Esophagus squamous epithelium (tissue), 5 donors: ENCODE data around the gene CYLD. TPM values are rescaled to one million over a fixed set of nuclear protein-coding genes. Genes with fewer than 3 reads are reported as not detected.

Experiments
- DNase-seq: peaks from one replicate; lab custom pipeline; 2025; lab: John Stamatoyannopoulos, UW
- H3K27ac ChIP-seq, 4 donors: fragments of 200-600 bp; sonication (generic); one replicate each; pipeline ENCODE4 v1.5.1; 2016 to 2019; ENCODE audit warnings: mild to moderate bottlenecking in 1 of 4
- H3K27me3 ChIP-seq, 4 donors: fragments of 200-600 bp; sonication (generic); 1 replicate in 3 of 4; 2 replicates in 1 of 4; pipeline versions ENCODE4 v1.5.1 to v1.6.0; 2017 to 2021; ENCODE audit warnings: antibody characterized with exemption in 1 of 4
- H3K36me3 ChIP-seq, 3 donors: fragments of 200-600 bp; sonication (generic); one replicate each; pipeline ENCODE4 v1.5.1; 2016 to 2019
- H3K4me1 ChIP-seq, 3 donors: fragments of 200-600 bp; sonication (generic); one replicate each; pipeline ENCODE4 v1.5.1; 2017 to 2019
- H3K4me3 ChIP-seq, 4 donors: fragments of 200-600 bp; sonication (generic); 1 replicate in 3 of 4; 2 replicates in 1 of 4; pipeline ENCODE4 v1.5.1; 2016 to 2019; ENCODE audit warnings: mild to moderate bottlenecking in 2 of 4, moderate library complexity in 1 of 4
- H3K9me3 ChIP-seq, 3 donors: fragments of 200-600 bp; sonication (generic); one replicate each; pipeline ENCODE4 v1.5.1; 2016 to 2019
- POLR2A ChIP-seq, 4 donors: fragments of 450-650 bp; IDR thresholded peaks; one replicate each; pipeline ENCODE4 v1.6.1; 2017; ENCODE audit warnings: antibody characterized with exemption in 4 of 4, mild to moderate bottlenecking in 4 of 4, moderate library complexity in 3 of 4
- WGBS, 2 donors: methylation state at CpG; one replicate each; pipeline ENCODE4 v1.1.5; 2018; 5-methylcytosine and 5-hydroxymethylcytosine counted together
- intact Hi-C: fragments of 100-400 bp; cut with DNase I; formaldehyde crosslinking; loops from one replicate; pipeline ENCODE4 v1.15.0; 2022
- total RNA-seq, 4 donors: library from RNA; depleted of rRNA; stranded (reverse); fragments of >200 nt; gene quantifications; one replicate each; pipeline ENCODE4 v1.1.0, GENCODE V29; 2016
- TF ChIP-seq, protein P1 (sequence below), 6 experiments: fragments of 450-650 bp in 4 of 6; fragments of 200-600 bp in 2 of 6; sonication (generic) in 2 of 6; IDR thresholded peaks; one replicate each; pipeline ENCODE4 v1.5.1; 2016 to 2019; ENCODE audit warnings: antibody characterized with exemption in 6 of 6, mild to moderate bottlenecking in 4 of 6, moderate library complexity in 4 of 6
- donor health status: DM: yes; HTN: yes; CAD: no.

Gene CYLD
- total RNA-seq, 4 donors from 2014 or later: 22.6 to 45.9 (median 36.0) TPM

GRCh38 chr16:50806099-50807062 lies 64.5 kb downstream of the CYLD start:
- no peak for TF ChIP-seq POLR2A (IDR thresholded peaks at IDR 0.05)
- TF ChIP-seq, protein P1, sequence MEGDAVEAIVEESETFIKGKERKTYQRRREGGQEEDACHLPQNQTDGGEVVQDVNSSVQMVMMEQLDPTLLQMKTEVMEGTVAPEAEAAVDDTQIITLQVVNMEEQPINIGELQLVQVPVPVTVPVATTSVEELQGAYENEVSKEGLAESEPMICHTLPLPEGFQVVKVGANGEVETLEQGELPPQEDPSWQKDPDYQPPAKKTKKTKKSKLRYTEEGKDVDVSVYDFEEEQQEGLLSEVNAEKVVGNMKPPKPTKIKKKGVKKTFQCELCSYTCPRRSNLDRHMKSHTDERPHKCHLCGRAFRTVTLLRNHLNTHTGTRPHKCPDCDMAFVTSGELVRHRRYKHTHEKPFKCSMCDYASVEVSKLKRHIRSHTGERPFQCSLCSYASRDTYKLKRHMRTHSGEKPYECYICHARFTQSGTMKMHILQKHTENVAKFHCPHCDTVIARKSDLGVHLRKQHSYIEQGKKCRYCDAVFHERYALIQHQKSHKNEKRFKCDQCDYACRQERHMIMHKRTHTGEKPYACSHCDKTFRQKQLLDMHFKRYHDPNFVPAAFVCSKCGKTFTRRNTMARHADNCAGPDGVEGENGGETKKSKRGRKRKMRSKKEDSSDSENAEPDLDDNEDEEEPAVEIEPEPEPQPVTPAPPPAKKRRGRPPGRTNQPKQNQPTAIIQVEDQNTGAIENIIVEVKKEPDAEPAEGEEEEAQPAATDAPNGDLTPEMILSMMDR (IDR thresholded peaks at IDR 0.05): peak; percentile 89 to 98 (median 94)
- H3K27ac ChIP-seq: peak overlapping the region in 3 of 4 donors; percentile 64 to 84 (median 78)
- H3K9me3 ChIP-seq: no peaks in the 10 kb centered on the region
- intact Hi-C loops: loop anchor here (5.0 to 10.0 kb wide), 2 partner anchors 139 to 442 kb away; partner anchors contain the start of gene BRD7
- peaks cover 0 to 13% (median 6%) of the 10 kb centered on the region in 3 donors for H3K4me1 ChIP-seq
- H3K27me3 ChIP-seq: no peaks in the 10 kb centered on the region
- H3K4me3 ChIP-seq: peak overlapping the region; percentile 11 to 62 (median 38)
- 7 to 9% methylated on average over 21 to 23 of the region's 26 CpGs for WGBS, 2 donors
- peaks cover 0 to 5% (median 0%) of the 10 kb centered on the region in 3 donors for H3K36me3 ChIP-seq
- DNase-seq: peak; percentile 19

DNA sequence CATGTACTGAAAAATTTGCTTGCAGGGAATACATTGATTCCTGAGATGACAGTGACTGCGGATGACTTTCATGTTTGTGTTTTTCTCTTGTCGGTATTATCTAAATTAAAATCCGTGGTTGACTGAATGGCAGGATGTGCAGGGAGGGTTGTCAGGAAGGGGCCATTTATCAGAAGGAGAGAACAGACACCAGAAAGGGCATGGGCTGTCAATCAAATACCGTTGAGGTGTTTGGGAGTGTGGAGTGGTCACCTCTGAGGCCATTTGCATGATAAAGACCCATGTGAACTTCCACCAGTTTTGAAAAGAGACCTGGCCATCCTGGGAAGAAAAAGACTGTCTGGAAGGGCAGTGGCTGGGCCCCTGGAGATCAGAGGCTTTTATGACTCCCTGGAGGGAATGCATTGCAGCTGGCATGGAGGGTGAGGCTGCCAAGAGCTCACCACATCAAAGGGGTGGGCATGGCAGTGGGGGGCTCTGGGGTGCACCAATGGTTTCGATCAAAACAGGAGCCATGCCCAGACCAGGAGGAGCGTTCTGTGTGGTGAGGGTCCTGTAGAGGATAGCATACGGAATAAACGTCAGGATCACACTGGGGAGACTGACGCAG lies 67.1 kb downstream of the CYLD start:
- H3K9me3 ChIP-seq: no peaks in the 10 kb centered on the region
- no peak for DNase-seq
- no peak overlapping the region for H3K27ac ChIP-seq
- WGBS, 2 donors: 66 to 68% methylated on average over 9 of the region's 9 CpGs
- no peak for TF ChIP-seq POLR2A (IDR thresholded peaks at IDR 0.05)
- TF ChIP-seq, protein P1 (IDR thresholded peaks at IDR 0.05): no peak
- peaks cover 0 to 13% (median 6%) of the 10 kb centered on the region in 3 donors for H3K4me1 ChIP-seq
- no peak overlapping the region for H3K4me3 ChIP-seq
- H3K36me3 ChIP-seq: no peaks in the 10 kb centered on the region
- intact Hi-C loops: loop anchor here (5.0 to 10.0 kb wide), 2 partner anchors 142 to 444 kb away; partner anchors contain the start of gene BRD7
- H3K27me3 ChIP-seq: no peaks in the 10 kb centered on the region

- no peak for DNase-seq
- Histone ChIP-seq H3K27ac (no peak overlapping the region), H3K36me3 (no peaks in the 10 kb centered on the region), H3K27me3 (no peaks in the 10 kb centered on the region), H3K4me3 (no peak overlapping the region), H3K4me1 (peaks cover 0 to 13% (median 6%) of the 10 kb centered on the region in 3 donors), H3K9me3 (no peaks in the 10 kb centered on the region)
- TF ChIP-seq POLR2A (IDR thresholded peaks at IDR 0.05): no peak
- TF ChIP-seq, protein P1 (IDR thresholded peaks at IDR 0.05): no peak
- intact Hi-C loops: loop anchor here (5.0 to 10.0 kb wide), 2 partner anchors 142 to 445 kb away; partner anchors contain the start of gene BRD7
- 66 to 91% methylated on average over 4 to 6 of the region's 6 CpGs for WGBS, 2 donors
These were observed 67.7 kb downstream of the CYLD start for GRCh38 chr16:50809561-50809960.

GRCh38 chr16:50810241-50810965 lies 68.5 kb downstream of the CYLD start:
- intact Hi-C loops: no loop called here
- Histone ChIP-seq H3K36me3 (no peaks in the 10 kb centered on the region), H3K27me3 (no peaks in the 10 kb centered on the region), H3K9me3 (no peaks in the 10 kb centered on the region), H3K27ac (no peak overlapping the region), H3K4me1 (peaks cover 0 to 13% (median 6%) of the 10 kb centered on the region in 3 donors), H3K4me3 (no peak overlapping the region)
- no peak for DNase-seq
- TF ChIP-seq, protein P1 (IDR thresholded peaks at IDR 0.05): no peak
- TF ChIP-seq POLR2A (IDR thresholded peaks at IDR 0.05): no peak
- 86 to 94% methylated on average over 3 to 4 of the region's 8 CpGs for WGBS, 2 donors
